Left ventricle myocardium superior (tissue), 1 donor: Measurements from ENCODE around the gene BSG. TPM values are rescaled to one million over a fixed set of nuclear protein-coding genes. Genes with fewer than 3 reads are reported as not detected.
A peak's percentile ranks its signal among the peaks of the same experiment; 100 is the strongest.

ENCODE experiments used
- ATAC-seq: fragments of 200-7000 bp; cut with Tn5 transposase; one replicate; pipeline ENCODE4 v1.9.1; 2020; ENCODE audit warnings: mild to moderate bottlenecking, moderate library complexity
- DNase-seq: peaks from one replicate; pipeline ENCODE4 v3.0.0-alpha.2; 2020
- intact Hi-C: fragments of 100-400 bp; cut with micrococcal nuclease; formaldehyde crosslinking; loops from one replicate; pipeline ENCODE4 v1.11.0; 2022
- total RNA-seq: library from RNA; stranded (reverse); fragmentation: NEBNext Ultra II Directional; extraction: Animal tissue kit (Norgen Biotek cat#: 25700); gene quantifications from one replicate; pipeline ENCODE4 v1.2.1, GENCODE V29; 2021
- donor health status: DM: no; HTN: yes; CAD: no; lungs with severe emphysema.

BSG gene
- total RNA-seq, 1 donor from 2014 or later: 1,923 TPM

DNA sequence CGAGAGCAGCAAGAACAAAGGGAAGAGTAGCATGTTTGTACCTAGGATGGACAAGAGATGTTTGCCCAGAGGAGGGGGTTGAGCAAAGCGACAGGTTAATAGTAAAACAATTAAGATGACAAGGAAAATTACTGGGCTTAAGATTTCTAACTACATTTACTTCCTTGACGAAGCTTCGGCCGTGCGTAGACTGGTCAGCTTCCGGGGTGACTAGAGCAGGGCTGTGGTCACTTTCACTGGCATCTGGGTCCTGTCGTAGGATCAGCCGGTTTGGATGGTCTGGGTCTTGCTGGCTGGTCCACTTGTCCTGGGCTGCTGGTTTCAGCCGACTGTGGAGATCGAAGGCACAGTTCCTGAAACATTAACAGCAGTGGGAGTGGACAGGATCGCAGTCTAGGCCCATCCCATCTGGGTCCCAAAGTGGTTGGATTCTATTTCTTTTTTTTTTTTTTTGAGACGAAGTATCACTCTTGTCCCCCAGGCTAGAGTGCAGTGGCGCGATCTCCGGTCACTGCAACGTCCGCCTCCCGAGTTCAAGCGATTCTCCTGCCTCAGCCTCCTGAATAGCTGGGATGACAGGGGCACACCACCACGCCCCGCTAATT, 5.0 kb upstream of the BSG start:
- DNase-seq: no peak
- intact Hi-C loops: no loop called here
- no peak for ATAC-seq

DNA sequence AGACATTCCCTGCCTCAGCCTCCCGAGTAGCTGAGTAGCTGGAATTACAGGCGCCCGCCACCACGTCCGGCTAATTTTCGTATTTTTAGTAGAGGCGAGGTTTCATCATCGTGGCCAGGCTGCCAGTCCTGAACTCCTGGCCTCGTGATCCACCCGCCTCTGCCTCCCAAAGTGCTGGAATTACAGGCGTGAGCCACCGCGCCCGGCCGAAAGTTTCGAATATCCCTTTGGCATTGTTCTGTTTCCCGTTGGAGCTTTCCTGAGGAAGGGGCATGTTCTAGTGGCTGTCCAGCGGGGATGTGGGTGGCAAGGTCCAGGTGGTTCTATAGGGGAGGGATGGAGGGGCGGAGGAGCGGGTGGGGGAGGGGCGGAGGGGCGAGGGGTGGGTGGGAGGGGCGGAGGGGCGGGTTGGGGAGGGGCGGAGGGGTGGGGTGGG, 2.1 kb upstream of the BSG start:
- DNase-seq (no peak), ATAC-seq (no peak)
- intact Hi-C loops: no loop called here

DNA sequence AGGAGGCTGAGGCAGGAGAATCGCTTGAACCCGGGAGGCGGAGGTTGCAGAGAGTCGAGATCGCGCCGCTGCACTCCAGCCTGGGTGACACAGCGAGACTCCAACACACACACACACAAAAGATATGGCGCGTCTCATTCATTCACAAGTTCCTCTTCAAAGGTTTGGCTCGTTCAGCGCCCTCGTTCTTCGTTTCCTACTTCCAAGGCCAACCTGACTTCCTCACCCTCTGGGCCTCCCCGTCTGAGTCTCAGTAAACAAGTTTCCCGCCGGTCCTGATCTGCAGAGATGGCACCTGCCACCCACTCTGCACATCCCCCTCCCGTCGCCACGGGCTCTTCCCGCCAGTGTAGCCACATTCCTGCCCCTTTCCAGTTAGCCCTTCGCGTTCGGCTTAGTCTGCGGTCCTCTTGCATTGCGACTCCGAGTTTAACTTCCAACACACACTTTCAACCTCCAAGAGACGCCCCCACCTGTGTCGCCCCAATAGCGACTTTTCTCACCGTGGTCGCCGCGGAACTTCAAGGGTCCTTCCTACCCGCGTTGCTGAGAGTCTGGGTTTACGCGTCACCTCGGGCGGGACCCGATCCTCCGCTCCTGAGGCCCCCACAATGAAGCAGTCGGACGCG, 1.3 kb upstream of the BSG start:
- ATAC-seq: no peak
- peak; percentile 44 for DNase-seq
- intact Hi-C loops: no loop called here

DNA sequence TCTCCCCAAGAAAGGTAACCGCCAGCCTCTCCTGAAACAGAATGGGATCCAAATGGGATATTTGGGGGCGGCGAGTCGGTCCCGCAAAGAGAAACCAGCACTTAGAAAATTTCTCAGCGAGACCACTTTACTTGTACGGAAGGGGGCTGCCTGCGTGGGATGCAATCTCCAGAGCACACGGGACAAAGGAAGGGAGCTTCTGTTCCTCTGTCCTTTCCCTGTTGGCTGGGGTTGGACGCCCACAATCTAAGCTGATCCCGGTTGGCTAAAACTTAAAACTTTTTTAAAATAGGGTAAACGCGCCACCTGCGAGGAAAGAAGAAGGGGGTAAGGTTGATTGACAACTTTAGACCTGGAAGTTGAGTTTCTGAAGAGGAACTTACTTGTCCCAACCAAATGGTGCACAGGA, 826 bp upstream of the BSG start:
- intact Hi-C loops: no loop called here
- peak; percentile 28 for DNase-seq
- no peak for ATAC-seq

DNA sequence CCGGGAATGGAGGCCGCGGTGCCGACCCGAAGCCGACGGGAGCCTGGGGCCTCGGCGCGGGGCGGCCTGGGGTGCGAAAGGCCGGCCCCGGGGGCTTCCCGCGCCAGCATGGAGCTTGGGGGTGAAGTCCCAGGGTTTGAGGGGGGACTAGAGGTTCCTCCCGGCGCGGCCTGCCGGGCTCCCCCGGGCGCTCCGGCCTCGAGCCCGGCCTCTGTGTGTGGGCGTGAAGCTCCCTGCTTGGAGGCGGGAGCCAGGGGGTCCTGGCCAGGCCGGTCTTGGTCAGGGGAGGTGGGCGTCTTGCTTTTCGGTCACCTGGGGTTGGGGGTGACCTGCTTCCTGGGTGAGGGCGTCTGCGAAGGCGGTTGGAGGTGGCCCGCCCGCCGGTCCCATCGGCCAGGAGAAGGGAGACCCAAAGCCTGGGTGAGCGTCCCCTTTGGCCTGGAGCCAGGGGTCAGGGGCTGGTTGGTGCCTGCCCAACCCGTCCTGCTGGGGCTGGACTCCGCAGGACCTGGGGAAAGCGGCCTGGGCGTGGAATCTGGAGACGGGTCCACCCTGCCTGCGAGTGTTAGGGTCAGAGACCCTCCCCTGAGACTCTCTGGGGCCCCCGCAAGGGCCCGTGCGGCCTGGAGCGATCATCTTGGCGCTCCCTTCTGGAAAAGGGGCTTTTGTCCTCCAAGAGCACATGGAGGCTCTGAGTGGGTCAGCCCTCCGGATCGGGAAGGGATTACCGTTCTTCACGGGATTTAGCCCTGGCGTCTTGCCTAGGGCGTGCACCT, 535 bp downstream of the BSG start:
- no peak for ATAC-seq
- peak; percentile 67 for DNase-seq
- intact Hi-C loops: no loop called here

DNA sequence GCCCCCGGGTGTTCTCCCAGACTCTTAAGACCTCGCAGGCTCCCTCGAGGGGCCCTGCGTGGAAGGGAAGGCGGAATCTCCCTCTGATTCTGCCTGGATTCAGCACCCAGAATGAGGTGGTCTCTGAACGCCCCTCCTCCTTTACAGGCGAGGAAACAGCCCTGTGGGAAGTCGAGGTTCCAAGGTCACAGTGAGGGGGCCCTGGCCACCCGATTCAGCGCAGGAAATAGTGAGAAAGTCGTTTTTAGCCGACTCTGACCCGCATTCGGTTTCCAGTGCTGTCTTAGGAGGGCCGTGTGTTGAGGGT, 1.1 kb downstream of the BSG start:
- ATAC-seq: no peak
- no peak for DNase-seq
- intact Hi-C loops: no loop called here

DNA sequence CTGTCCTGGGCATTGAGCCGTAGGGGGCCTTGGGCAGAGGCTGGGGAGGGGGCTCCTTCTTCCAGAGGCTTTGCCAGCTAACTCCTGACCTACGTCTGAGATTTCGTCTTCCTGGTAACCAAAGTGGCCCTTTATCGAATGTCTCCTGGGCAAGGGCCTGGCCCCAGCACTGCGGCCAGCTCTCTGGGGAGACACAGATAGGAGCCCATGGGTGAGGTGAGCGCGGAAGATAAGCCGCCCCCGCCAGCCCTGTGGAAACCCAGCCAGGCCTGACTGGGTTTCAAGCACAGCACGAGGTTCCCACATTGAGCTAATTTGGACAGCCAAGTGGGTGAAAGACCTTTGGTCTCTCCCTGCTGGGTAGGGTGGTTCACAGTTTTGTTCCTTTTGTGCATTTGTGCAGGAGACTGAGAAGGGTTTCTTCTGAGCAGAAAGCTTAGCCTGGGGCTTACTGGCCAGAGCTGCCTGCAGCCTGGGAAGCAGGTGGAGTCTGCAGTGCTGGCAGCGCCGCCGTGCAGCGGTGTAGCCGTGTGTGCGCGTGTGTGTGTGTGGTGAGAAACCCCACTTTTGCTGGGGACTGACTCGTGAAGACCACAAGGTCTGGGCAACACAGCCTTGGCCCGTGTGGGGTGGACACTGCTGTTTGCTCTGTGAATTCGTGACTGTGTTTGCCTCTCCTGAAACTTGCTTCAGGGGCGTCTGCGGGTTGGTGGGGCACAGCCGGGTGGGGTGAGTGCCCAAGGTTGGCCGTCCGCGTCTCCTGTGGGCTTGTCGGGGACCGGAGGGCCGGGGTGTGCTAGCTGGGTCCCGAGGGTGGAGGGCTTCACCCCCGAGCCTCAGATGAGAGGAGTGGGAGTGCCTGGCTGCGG, 2.5 kb downstream of the BSG start:
- ATAC-seq (peak; percentile 60), DNase-seq (peak; percentile 85)
- intact Hi-C loops: no loop called here

DNA sequence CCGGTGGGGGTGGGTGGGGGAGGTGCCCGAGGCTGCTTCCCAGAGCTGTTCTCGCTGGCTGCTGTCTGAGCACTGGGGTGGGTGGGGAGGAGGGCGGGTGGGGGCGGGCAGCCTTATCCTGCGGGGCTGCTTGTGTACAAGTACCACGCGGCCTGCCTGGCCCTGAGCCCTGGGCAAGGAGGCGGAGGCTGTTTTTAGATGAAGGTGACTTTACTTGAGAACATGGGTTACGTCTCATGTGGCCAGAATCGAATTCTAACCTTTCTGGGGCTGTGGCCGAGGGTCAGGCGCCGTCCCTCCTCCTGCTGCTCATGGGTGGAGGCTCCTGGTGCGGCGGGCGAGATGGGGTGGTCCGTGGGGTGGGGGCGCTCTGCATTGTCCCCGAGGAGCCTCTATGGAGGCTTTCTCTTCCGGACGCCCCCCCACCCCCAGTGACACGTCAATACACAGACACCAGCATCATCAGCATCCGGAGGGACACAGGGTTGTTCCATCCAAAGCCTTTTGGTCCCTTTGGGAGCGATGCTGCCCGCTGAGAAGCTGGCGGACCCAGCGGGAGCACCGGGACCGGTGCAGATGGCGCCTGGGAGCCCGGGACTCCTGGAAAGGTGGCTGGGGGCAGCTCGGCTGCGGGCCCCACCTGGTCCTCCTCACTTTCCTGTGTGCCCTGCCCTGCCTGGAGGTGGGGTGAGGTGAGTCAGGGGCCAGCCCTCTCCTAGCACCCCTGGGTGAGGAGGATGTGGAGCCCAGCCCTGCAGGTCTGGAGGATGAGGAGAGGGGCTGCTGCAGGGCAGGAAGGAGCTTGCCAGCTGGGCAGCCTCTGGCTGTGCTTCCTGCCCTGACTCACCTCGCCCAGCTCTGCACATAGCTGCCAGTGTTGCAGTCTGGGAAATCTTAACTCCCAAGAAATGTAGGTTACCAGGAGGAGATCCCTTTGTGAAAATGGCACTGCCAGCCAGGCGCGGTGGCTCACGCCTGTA, 3.4 kb downstream of the BSG start:
- ATAC-seq (peak; percentile 61), DNase-seq (peak; percentile 91)
- intact Hi-C loops: no loop called here

DNA sequence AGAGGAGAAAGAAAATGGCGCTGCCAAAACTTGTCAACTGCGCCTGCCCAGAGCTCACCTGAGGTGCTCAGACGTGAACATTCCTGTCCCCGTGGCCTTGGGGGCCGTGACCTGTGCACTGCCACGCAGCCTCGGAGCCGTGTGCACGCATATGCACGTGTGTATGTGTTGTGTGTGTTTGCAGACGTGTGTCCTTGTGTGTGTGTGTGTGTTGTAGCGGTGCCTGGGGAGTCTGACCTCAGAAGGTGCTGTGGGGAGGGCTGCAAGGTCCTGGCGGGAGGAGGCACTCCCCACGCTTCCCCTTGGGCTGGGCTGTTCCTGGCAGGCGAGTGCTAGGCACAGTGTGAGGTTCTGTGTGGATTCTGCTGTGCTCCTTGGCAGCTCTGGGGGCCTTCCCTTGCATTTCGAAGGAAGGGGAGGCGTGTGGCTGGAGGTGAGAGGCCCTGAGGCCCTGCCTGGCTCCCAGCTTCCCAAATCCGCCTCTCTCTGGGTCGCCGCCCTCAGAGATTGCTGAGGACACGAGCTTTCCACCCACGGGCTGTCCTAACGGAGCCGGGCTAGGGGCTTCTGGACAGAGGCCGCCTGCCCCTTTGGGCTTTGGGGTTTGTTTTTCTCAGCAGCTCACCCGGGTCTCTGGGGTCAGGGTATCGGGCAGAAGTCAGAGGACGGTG, 4.5 kb downstream of the BSG start:
- intact Hi-C loops: no loop called here
- no peak for ATAC-seq
- no peak for DNase-seq

DNA sequence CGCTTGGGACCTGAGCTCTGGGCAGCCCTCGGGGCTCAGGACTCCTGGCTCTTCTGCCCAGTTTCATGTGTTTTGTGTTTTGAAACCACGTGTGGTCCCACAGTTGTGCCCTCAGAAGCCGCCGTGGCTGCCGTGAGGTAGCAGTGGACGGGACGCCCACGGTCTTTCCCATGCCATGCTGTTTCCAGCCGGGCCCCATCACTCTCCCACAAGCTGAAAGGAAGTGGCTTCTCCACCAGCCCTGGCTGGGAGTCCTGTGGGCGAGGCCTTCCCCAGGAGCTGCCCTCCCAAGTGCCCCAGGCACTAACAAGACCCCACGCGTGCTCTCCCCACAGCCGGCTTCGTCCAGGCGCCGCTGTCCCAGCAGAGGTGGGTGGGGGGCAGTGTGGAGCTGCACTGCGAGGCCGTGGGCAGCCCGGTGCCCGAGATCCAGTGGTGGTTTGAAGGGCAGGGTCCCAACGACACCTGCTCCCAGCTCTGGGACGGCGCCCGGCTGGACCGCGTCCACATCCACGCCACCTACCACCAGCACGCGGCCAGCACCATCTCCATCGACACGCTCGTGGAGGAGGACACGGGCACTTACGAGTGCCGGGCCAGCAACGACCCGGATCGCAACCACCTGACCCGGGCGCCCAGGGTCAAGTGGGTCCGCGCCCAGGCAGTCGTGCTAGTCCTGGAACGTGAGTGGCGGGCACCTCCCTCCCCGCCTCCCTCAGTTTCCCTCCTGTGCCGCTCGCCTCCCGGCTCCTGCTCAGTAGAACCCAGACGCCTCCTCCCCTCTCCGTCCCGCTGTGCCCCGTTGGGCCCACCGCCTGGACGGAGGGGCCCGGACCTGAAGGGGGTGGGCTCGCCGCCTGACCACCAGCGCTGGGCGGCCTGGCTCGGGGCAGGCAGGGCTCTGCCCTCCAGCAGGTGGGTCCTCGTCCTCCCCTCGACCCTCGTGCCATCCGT, 5.3 kb downstream of the BSG start:
- intact Hi-C loops: no loop called here
- DNase-seq (no peak), ATAC-seq (no peak)

DNA sequence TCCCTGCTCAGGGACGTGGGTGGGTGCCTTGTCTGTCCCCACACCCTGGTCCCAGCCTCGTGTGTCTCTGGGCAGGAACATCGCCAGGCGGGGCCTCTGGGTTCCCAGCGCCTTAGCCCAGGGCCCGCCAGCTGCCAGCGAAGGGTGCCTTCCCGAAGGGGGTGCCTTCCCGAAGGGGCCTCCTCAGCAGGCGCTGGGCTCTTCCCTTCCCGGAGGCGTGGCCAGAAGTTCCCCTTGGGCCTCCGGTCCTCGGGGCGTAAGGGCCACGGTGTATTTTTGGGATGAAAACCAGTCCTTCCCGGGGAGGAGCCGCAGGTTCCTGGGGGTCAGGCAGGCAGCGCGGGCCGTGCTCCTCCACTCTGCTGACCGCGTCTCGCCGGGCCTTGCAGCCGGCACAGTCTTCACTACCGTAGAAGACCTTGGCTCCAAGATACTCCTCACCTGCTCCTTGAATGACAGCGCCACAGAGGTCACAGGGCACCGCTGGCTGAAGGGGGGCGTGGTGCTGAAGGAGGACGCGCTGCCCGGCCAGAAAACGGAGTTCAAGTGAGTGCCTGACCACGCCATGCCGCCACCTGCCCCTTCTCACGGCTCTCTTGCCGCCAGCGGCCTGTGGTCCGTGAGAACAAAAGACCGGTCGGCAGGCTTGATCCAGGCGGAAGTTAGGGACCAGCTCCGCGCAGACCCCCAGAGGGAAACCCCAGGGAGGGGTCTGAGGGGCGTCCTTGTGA, 6.9 kb downstream of the BSG start:
- intact Hi-C loops: no loop called here
- ATAC-seq (no peak), DNase-seq (no peak)

DNA sequence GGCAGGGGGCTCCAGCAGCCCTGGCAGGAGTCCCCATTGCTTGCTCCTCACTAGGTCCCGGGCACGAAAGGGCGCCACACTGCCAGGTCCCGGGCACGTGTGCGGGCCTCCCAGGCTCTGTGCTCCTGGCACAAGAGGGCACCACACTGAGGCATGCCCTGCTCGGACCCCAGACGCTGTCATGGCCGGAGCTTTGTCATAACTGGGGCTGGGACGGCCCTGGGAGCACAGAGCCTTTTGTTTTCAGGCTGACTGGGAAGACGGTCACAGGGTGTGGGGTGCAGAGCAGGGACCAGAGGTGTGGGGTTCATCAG, 7.4 kb downstream of the BSG start:
- ATAC-seq: no peak
- DNase-seq: no peak
- intact Hi-C loops: no loop called here

DNA sequence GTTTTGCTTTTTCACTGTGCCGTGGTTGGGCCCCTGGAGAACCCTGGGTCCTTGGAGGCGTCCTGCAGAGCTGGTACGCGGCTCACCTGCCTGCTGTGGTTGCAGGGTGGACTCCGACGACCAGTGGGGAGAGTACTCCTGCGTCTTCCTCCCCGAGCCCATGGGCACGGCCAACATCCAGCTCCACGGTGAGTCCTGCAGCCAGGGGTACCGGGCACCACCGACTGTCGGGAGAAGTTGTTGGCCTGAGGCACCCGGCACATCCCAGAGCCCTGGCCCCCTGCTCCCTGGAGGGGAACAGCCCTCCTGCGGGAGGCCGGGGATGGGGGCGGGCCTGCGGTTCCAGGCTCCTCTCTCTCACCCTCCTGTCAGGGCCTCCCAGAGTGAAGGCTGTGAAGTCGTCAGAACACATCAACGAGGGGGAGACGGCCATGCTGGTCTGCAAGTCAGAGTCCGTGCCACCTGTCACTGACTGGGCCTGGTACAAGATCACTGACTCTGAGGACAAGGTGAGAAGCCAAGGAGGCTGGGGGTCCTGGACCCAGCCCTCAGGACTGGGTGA, 8.0 kb downstream of the BSG start:
- intact Hi-C loops: no loop called here
- DNase-seq (no peak), ATAC-seq (no peak)

DNA sequence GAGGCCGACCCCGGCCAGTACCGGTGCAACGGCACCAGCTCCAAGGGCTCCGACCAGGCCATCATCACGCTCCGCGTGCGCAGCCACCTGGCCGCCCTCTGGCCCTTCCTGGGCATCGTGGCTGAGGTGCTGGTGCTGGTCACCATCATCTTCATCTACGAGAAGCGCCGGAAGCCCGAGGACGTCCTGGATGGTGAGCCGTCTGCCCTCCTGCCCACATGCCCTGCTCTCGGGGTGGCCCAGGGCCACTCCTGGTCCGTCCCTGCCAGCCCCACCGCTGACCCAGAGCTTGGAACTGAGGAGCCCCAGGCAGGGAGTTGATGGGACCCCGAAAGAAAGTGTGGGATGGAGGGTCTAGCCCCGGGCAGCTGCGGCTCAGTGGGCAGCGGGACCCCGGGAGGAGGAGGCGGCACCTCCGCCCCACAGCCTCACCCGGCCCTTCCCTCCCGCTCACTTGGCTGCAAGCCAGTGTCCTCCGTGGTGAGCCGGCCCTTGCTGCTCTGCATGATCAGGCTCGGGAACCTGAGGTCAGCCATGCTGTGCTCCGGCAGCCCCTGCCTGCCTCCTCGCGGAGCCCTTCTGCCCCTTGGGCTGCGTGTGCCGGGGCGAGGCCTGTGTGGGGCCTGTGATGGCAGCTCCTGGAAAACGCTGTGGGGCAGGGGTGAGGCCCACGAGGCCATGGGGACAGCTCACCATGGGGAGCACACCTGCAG, 9.2 kb downstream of the BSG start:
- intact Hi-C loops: no loop called here
- ATAC-seq (no peak), DNase-seq (peak; percentile 67)

DNA sequence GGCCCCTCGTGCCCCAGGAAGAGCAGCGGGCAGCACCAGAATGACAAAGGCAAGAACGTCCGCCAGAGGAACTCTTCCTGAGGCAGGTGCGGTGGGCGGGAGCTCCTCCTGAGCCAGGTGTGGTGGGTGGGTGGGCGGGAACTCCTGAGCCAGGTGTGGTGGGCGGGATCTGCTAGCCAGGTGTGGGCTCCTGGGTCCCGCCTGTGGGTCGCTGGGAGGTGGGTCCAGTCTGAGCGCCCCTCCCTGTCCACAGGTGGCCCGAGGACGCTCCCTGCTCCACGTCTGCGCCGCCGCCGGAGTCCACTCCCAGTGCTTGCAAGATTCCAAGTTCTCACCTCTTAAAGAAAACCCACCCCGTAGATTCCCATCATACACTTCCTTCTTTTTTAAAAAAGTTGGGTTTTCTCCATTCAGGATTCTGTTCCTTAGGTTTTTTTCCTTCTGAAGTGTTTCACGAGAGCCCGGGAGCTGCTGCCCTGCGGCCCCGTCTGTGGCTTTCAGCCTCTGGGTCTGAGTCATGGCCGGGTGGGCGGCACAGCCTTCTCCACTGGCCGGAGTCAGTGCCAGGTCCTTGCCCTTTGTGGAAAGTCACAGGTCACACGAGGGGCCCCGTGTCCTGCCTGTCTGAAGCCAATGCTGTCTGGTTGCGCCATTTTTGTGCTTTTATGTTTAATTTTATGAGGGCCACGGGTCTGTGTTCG, 10.3 kb downstream of the BSG start:
- no peak for ATAC-seq
- intact Hi-C loops: no loop called here
- no peak for DNase-seq
